ENCODE measurements around the gene NEU1. TPM values are rescaled to one million over a fixed set of nuclear protein-coding genes. Genes with fewer than 3 reads are reported as not detected.

NEU1 gene
- total RNA-seq, 1 donor from 2014 or later: 78.1 TPM

GRCh38 chr6:31892821-31893220, 30.2 kb upstream of the NEU1 start:
- no peak for DNase-seq

GRCh38 chr6:31889331-31889972, 26.8 kb upstream of the NEU1 start:
- no peak for DNase-seq

GRCh38 chr6:31888276-31889258, 25.9 kb upstream of the NEU1 start:
- DNase-seq: peak; percentile 49

GRCh38 chr6:31887173-31888007, 24.8 kb upstream of the NEU1 start:
- no peak for DNase-seq

GRCh38 chr6:31886541-31886991, 23.9 kb upstream of the NEU1 start:
- no peak for DNase-seq

- no peak for DNase-seq
Measured at GRCh38 chr6:31884528-31885035, 22.0 kb upstream of the NEU1 start.

GRCh38 chr6:31883676-31884075, 21.1 kb upstream of the NEU1 start:
- DNase-seq: no peak

GRCh38 chr6:31882344-31882743, 19.7 kb upstream of the NEU1 start:
- DNase-seq: peak; percentile 67

- no peak for DNase-seq
Measured at GRCh38 chr6:31881136-31881859, 18.7 kb upstream of the NEU1 start.

GRCh38 chr6:31880616-31881015, 18.0 kb upstream of the NEU1 start:
- DNase-seq: no peak

GRCh38 chr6:31879901-31880300, 17.3 kb upstream of the NEU1 start:
- no peak for DNase-seq

- DNase-seq: no peak
Measured at GRCh38 chr6:31879143-31879542, 16.5 kb upstream of the NEU1 start.

- DNase-seq: no peak
Measured at GRCh38 chr6:31878726-31879125, 16.1 kb upstream of the NEU1 start, which contains the start of gene SLC44A4. Gene SLC44A4 (minus strand): TSS chr6:31878997. CDS start chr6:31878980, 17 bp downstream.

- no peak for DNase-seq
Measured at GRCh38 chr6:31878222-31878621, 15.6 kb upstream of the NEU1 start.

GRCh38 chr6:31877651-31878161, 15.1 kb upstream of the NEU1 start:
- no peak for DNase-seq

GRCh38 chr6:31877125-31877650, 14.6 kb upstream of the NEU1 start:
- DNase-seq: peak; percentile 17

- DNase-seq: no peak
Measured at GRCh38 chr6:31876357-31876756, 13.7 kb upstream of the NEU1 start.

GRCh38 chr6:31875877-31876276, 13.3 kb upstream of the NEU1 start:
- DNase-seq: no peak

- DNase-seq: no peak
Measured at GRCh38 chr6:31874836-31875572, 12.4 kb upstream of the NEU1 start.

GRCh38 chr6:31874084-31874670, 11.6 kb upstream of the NEU1 start:
- no peak for DNase-seq

All from dermis blood vessel endothelial cell (primary cell).